WTC11 (cell line): ENCODE data around the gene CAMK2N2. TPM values are rescaled to one million over a fixed set of nuclear protein-coding genes. Genes with fewer than 3 reads are reported as not detected.

Source experiments
- ATAC-seq: fragments of 200-7000 bp; cut with Tn5 transposase; 2 replicates; pipeline ENCODE4 v1.10.0; 2021; ENCODE audit warnings: mild to moderate bottlenecking, moderate library complexity
- CTCF ChIA-PET: fragments of 300-600 bp; sonication (Branson Sonifier 250); formaldehyde crosslinking; loops from one replicate; lab custom pipeline; 2021; ENCODE audit warnings: antibody characterized with exemption; lab: Charles Lee
- POLR2A ChIA-PET: fragments of 350-600 bp; sonication (Branson Sonifier 250); formaldehyde crosslinking; loops from one replicate; lab custom pipeline; 2021; ENCODE audit warnings: antibody characterized with exemption; lab: Charles Lee
- DNase-seq: peaks from one replicate; pipeline ENCODE4 v3.0.0; 2021; ENCODE audit warnings: low spot score
- H3K27ac Mint-ChIP-seq: 2 replicates; pipeline ENCODE4 v1.8.0; 2021; ENCODE audit warnings: mixed read lengths
- H3K27me3 Mint-ChIP-seq: 2 replicates; pipeline ENCODE4 v1.8.0; 2021; ENCODE audit warnings: low read depth, mild to moderate bottlenecking, moderate library complexity, mixed read lengths
- H3K36me3 Mint-ChIP-seq: 2 replicates; pipeline ENCODE4 v1.8.0; 2021; ENCODE audit warnings: mixed read lengths
- H3K4me1 Mint-ChIP-seq: 2 replicates; pipeline ENCODE4 v1.8.0; 2022; ENCODE audit warnings: mixed read lengths
- H3K4me3 Mint-ChIP-seq: 2 replicates; pipeline ENCODE4 v1.8.0; 2021; ENCODE audit warnings: mild to moderate bottlenecking, moderate library complexity, mixed read lengths
- H3K9me3 Mint-ChIP-seq: 2 replicates; pipeline ENCODE4 v1.8.0; 2021; ENCODE audit warnings: mixed read lengths
- ARID4B ChIP-seq: sonication (generic); formaldehyde crosslinking; IDR thresholded peaks from 2 replicates; pipeline ENCODE4 v1.8.0; 2023; ENCODE audit warnings: missing genetic modification reagents, mild to moderate bottlenecking, borderline replicate concordance
- ATF1 ChIP-seq: sonication (generic); formaldehyde crosslinking; IDR thresholded peaks from 2 replicates; pipeline ENCODE4 v1.8.1; 2023; ENCODE audit warnings: mild to moderate bottlenecking, moderate library complexity, missing genetic modification reagents
- ERG ChIP-seq: fragments of 250-450 bp; sonication (Bioruptor Pico); IDR thresholded peaks from 2 replicates; pipeline ENCODE4 v1.8.0; 2021; ENCODE audit warnings: mild to moderate bottlenecking
- ETV6 ChIP-seq: sonication (generic); formaldehyde crosslinking; IDR thresholded peaks from 2 replicates; pipeline ENCODE4 v1.8.1; 2022; ENCODE audit warnings: mild to moderate bottlenecking, missing genetic modification reagents
- GRHL2 ChIP-seq: fragments of 250-450 bp; sonication (Bioruptor Pico); IDR thresholded peaks from 2 replicates; pipeline ENCODE4 v1.8.0; 2022; ENCODE audit warnings: mild to moderate bottlenecking, moderate library complexity; ENCODE audit not compliant: insufficient replicate concordance, severe bottlenecking
- NR2C2 ChIP-seq: sonication (generic); formaldehyde crosslinking; IDR thresholded peaks from 2 replicates; pipeline ENCODE4 v1.8.0; 2022; ENCODE audit warnings: mild to moderate bottlenecking, missing genetic modification reagents
- NR3C1 ChIP-seq: sonication (generic); formaldehyde crosslinking; conservative IDR thresholded peaks from 2 replicates; pipeline ENCODE4 v1.8.1; 2023; ENCODE audit warnings: low read depth, mild to moderate bottlenecking, missing genetic modification reagents
- STAT6 ChIP-seq: sonication (generic); formaldehyde crosslinking; conservative IDR thresholded peaks from 2 replicates; pipeline ENCODE4 v1.8.1; 2023; ENCODE audit warnings: mild to moderate bottlenecking, low read depth, missing genetic modification reagents, moderate library complexity
- USF2 ChIP-seq: sonication (generic); formaldehyde crosslinking; IDR thresholded peaks from 2 replicates; pipeline ENCODE4 v1.8.1; 2023; ENCODE audit warnings: mild to moderate bottlenecking, missing genetic modification reagents, moderate library complexity
- ZNF219 ChIP-seq: sonication (generic); formaldehyde crosslinking; IDR thresholded peaks from 2 replicates; pipeline ENCODE4 v1.8.0; 2023; ENCODE audit warnings: missing genetic modification reagents, mild to moderate bottlenecking, borderline replicate concordance
- total RNA-seq: library from RNA; stranded (reverse); gene quantifications from 3 replicates; pipeline ENCODE4 v1.2.3, GENCODE V29; 2021
- TF ChIP-seq, protein P1 (sequence below): sonication (generic); formaldehyde crosslinking; IDR thresholded peaks from 2 replicates; pipeline ENCODE4 v1.8.0; 2023; ENCODE audit warnings: mild to moderate bottlenecking, missing genetic modification reagents

CAMK2N2 gene
- total RNA-seq, 1 experiment from 2014 or later: 10.5 TPM

GRCh38 chr3:184237807-184238206 lies 23.5 kb downstream of the CAMK2N2 start:
- POLR2A ChIA-PET: no interaction called here
- no peak for ATAC-seq
- CTCF ChIA-PET: interaction anchor here (0.8 to 7.5 kb wide), 3 partner anchors 9 to 12 kb away, joined by 3 to 88 read pairs (median 7); partner anchors contain the start of genes EEF1AKMT4 and VWA5B2

DNA sequence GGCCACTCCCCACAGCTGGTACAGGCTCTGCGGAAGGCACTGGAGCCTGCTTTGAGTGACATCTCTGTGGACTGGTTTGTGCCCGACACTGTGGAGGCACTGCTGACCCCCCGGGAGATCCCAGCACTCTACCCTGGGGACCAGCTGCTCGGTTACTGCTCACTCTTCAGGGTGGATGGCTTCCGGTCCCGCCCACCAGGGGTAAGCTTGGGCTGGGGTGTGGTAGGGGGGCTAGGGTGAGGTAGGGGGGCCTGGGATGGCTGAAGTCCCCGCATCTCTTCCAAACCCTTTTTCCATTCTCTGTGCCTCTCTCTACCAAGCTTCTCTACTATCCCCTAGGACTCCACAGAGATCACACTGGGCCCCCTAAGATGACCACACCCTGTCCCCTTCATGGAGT lies 24.1 kb downstream of the CAMK2N2 start:
- H3K36me3 Mint-ChIP-seq: peaks cover under 1% of the 10 kb centered on the region; the same call in 1 of the 2 replicates
- DNase-seq: no peak
- POLR2A ChIA-PET: no interaction called here
- peaks cover 22% of the 10 kb centered on the region for H3K27me3 Mint-ChIP-seq
- H3K27ac Mint-ChIP-seq: no peak overlapping the region
- H3K4me1 Mint-ChIP-seq: peaks cover 2% of the 10 kb centered on the region; the same call in 1 of the 2 replicates
- H3K9me3 Mint-ChIP-seq: no peaks in the 10 kb centered on the region
- CTCF ChIA-PET: interaction anchor here (0.8 to 7.5 kb wide), 4 partner anchors 9 to 333 kb away, joined by 3 to 88 read pairs (median 6); partner anchors contain the start of genes EEF1AKMT4 and VWA5B2
- ATAC-seq: no peak
- no peak for TF ChIP-seq ATF1 (CRISPR knock-in tag)
- TF ChIP-seq NR2C2 (CRISPR knock-in tag): no peak
- TF ChIP-seq, protein P1, sequence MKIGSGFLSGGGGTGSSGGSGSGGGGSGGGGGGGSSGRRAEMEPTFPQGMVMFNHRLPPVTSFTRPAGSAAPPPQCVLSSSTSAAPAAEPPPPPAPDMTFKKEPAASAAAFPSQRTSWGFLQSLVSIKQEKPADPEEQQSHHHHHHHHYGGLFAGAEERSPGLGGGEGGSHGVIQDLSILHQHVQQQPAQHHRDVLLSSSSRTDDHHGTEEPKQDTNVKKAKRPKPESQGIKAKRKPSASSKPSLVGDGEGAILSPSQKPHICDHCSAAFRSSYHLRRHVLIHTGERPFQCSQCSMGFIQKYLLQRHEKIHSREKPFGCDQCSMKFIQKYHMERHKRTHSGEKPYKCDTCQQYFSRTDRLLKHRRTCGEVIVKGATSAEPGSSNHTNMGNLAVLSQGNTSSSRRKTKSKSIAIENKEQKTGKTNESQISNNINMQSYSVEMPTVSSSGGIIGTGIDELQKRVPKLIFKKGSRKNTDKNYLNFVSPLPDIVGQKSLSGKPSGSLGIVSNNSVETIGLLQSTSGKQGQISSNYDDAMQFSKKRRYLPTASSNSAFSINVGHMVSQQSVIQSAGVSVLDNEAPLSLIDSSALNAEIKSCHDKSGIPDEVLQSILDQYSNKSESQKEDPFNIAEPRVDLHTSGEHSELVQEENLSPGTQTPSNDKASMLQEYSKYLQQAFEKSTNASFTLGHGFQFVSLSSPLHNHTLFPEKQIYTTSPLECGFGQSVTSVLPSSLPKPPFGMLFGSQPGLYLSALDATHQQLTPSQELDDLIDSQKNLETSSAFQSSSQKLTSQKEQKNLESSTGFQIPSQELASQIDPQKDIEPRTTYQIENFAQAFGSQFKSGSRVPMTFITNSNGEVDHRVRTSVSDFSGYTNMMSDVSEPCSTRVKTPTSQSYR (CRISPR knock-in tag): no peak
- TF ChIP-seq ZNF219 (CRISPR knock-in tag): no peak
- no peak for TF ChIP-seq GRHL2 (CRISPR knock-in tag)
- no peak for TF ChIP-seq STAT6 (CRISPR knock-in tag)
- TF ChIP-seq ERG (CRISPR knock-in tag): no peak
- H3K4me3 Mint-ChIP-seq: no peak overlapping the region

More at GRCh38 chr3:184237807-184238206, 23.5 kb downstream of the CAMK2N2 start:
- Mint-ChIP-seq H3K27ac (no peak overlapping the region), H3K4me3 (no peak overlapping the region), H3K4me1 (peaks cover 3% of the 10 kb centered on the region; the same call in 1 of the 2 replicates), H3K9me3 (no peaks in the 10 kb centered on the region), H3K36me3 (peaks cover 6% of the 10 kb centered on the region), H3K27me3 (peaks cover 16% of the 10 kb centered on the region)
- TF ChIP-seq ETV6 (CRISPR knock-in tag): no peak
- no peak for TF ChIP-seq NR3C1 (CRISPR knock-in tag)
- TF ChIP-seq USF2 (CRISPR knock-in tag): no peak
- TF ChIP-seq ARID4B (CRISPR knock-in tag): no peak
- DNase-seq: no peak
